T-helper 9 cell (primary cell): ENCODE measurements around the gene ZMYND8.
"Not testable (repeated sequence)": the region's sequence is repeated elsewhere in the genome, so short reads cannot be mapped to it uniquely, and the experiment has no call there.

Source experiments
- DNase-seq: peaks from one replicate; pipeline ENCODE4 v3.0.0-alpha.2; 2020

Gene ZMYND8

GRCh38 chr20:47243532-47244305 lies 112.8 kb downstream of the ZMYND8 start:
- no peak for DNase-seq

- no peak for DNase-seq
Measured at GRCh38 chr20:47243003-47243402, 113.5 kb downstream of the ZMYND8 start.

DNA sequence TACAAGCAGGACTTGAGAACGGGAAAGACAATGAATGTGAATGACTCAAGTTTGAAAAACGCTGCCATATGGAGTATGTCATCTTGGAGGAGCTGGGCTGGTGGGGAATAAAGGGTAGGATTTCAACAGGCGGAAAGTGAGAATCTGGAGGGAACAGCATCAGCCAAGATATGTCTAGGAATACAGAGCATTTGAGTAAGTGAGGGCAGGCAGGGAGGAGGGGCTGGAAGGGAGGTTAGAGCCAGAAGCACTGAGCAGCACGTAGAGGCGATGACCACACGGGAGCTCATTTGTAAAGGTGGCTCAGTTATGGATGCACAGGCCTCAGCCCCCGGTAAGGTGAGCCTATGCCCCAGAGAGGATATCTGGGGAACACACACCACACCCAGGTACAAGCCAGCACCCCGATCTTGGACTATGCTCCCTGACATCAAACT lies 115.1 kb downstream of the ZMYND8 start:
- no peak for DNase-seq

DNA sequence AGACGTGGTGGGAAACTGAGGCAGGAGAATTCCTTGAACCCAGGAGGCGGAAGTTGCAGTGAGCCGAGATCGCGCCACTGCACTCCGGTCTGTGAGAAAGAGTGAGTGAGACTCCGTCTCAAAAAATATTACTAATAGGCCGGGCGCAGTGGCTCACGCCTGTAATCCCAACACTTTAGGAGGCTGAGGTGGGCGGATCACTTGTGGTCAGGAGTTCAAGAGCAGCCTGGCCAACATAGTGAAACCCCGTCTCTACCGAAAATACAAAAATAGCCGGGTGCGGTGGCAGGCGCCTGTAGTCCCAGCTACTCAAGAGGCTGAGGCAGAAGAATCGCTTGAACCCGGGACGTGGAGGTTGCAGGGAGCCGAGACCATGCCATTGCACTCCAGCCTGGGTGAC lies 116.4 kb downstream of the ZMYND8 start:
- not testable (repeated sequence) for DNase-seq

DNA sequence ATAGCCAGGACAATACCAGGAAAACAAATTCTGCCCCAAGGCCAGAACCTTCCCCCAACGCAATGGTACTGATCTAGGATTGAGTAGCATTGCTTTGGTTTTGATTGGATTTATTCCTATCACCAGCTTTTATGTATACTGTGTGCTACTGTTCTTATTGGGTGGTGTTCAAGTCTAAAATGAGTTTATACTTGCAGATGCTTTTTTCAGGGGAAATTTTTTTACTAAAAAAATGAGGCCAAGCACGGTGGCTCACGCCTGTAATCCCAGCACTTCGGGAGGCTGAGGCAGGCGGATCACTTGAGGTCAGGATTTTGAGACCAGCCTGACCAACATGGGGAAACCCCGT lies 116.8 kb downstream of the ZMYND8 start:
- DNase-seq = no peak

DNA sequence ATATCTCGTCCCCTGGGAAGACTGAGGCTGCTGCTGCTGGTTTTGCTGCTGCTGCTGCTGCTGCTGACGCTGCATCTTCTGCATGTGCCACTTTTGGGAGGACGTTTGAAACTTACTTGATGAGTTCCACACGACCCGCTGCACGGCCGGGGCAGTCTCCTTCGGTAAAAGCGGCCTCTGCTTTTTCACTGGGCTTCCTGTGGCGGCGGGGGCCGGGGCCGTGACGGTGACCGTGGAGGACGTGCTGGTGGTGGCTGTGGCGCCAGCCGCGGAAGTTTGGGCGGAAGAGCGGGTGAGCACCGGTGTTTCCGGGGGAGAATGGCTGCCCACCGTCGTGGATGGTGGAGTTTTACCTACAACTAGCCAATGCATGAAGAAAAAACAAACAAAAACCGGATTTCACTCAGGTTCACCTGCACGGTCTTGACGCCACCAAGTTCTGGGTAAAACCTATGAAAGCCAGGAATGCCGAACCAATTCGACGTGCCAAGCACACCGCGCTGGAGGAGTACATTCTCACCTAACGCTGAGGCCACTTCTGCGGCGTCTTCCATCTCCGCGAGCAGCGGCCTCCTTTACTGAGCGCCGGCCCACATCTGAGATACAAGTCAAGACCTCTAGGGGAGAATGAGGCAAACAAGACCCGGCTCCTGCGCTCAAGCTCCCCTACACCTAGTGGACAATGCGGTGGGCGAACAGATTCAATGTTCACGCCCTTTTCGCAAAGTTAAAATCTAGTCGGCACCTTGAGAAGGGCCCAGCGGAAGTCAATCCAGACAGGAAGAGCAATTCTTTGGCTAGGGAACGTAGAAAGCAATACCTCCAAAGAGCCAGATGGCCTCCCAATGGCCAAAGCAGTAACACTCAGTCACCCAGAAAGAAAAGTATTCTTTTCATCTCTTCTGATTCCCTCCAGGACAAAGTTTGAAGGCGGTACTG lies 117.5 kb downstream of the ZMYND8 start:
- no peak for DNase-seq

DNA sequence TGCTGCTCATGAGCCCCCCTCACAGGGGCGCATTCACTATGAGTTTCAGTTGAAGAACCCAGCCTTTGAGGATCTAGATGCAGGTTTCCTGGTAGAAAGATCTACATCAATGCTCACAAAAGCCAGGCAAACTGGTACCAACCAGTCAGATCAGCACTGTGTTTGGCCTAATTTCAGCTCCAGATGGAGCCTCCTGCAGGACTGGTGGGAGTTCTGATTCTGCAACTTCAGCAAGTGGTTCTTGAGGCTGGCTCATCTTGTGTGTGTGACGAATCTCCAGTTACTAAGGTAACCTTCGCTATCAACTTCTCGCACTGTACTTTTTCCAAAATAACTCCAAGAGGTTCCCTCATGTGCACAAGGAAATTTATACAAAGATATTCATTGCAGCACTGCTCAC lies 118.8 kb downstream of the ZMYND8 start:
- DNase-seq = no peak

GRCh38 chr20:47236639-47236900 lies 119.9 kb downstream of the ZMYND8 start:
- no peak for DNase-seq

- DNase-seq = no peak
Measured at GRCh38 chr20:47235853-47236638, 120.5 kb downstream of the ZMYND8 start.

- DNase-seq = no peak
Measured at GRCh38 chr20:47235111-47235510, 121.4 kb downstream of the ZMYND8 start.

DNA sequence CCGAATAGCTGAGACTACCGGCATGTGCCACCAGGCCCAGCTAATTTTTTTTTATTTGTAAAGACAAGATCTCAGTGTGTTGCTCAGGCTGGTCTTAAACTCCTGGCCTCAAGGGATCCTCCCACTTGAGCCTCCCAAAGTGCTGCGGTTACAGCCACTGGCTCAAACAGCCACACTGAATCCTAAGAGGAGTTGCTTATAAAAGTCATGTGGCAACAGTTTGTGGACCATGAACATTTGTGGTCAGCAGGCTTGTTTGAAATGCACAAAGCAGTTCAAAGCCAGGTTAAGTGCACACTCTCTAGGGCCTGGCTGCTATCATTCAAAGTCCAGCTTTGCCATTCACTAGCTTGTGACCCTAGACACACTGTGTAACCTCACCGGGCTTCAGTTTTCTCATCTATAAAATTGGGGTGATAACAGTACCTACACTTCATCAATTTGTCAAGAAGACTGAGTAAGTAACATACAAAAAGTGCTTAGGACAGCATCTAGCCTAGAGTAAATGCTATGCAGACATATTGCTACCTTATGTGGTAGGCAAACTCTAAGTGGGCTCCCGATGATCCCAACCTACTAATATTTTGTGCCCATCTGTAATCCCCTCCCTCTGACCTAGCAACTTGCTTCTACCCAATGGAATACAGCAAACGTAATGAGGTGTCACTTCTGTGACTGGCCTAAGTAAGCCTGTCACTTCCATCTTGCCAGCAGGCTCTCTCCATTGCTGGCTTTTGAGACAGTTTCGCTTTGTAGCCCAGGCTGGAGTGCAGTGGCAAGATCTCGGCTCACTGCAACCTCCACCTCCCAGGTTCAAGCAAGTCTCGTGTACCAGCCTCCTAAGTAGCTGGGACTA lies 122.9 kb downstream of the ZMYND8 start:
- DNase-seq = no peak

- DNase-seq = no peak
Measured at GRCh38 chr20:47232518-47232917, 124.0 kb downstream of the ZMYND8 start.

- no peak for DNase-seq
Measured at GRCh38 chr20:47231382-47232039, 125.0 kb downstream of the ZMYND8 start.

GRCh38 chr20:47230811-47231256 lies 125.7 kb downstream of the ZMYND8 start:
- no peak for DNase-seq

- DNase-seq = no peak
Measured at GRCh38 chr20:47228654-47229053, 127.8 kb downstream of the ZMYND8 start.

DNA sequence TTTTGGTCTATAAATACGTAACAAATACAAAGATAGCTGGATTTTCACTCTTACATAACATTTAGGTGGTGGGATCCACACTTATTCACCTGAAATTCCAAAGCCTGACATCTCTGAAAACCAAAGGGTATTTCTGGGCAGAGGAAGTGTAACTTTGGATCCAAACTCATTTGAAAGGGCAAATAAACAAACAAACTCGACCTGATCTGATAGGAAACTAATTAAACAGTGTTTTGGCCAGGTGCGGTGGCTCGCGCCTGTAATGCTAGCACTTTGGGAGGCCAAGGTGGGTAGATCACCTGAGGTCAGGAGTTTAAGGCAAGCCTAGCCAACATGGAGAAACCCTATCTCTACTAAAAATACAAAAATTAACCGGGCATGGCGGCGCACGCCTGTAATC lies 128.9 kb downstream of the ZMYND8 start:
- DNase-seq = no peak

GRCh38 chr20:47227119-47227518 lies 129.4 kb downstream of the ZMYND8 start:
- DNase-seq = no peak

DNA sequence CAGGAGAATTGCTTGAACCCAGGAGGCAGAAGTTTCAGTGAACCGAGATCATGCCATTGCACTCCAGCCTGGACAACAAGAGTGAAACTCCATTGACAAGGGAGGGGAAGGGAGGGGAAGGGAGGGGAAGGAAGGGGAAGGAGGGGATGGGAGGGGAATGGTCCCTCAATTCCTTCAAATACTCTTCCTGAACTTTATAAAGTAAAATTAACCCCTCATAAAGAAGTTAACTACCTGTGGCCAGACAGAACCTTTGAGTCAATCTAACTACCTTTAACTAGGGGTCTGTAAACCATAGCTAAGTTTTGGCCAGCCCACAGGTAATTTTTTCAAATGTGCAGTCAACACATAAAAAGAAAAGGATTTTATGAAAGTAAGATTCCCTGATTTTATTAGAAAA lies 131.0 kb downstream of the ZMYND8 start:
- no peak for DNase-seq

GRCh38 chr20:47224857-47225256 lies 131.6 kb downstream of the ZMYND8 start:
- no peak for DNase-seq

- DNase-seq = no peak
Measured at GRCh38 chr20:47224300-47224791, 132.2 kb downstream of the ZMYND8 start.

- no peak for DNase-seq
Measured at GRCh38 chr20:47223896-47224295, 132.6 kb downstream of the ZMYND8 start.
